HG03066 (cell line): ENCODE measurements around the gene BCAR3.

ENCODE experiments used
- ATAC-seq: cut with Tn5 transposase; IDR thresholded peaks from one replicate; pipeline ENCODE4 v1.9.1; 2021; ENCODE audit warnings: low read depth; ENCODE audit not compliant: unreplicated experiment

The BCAR3 gene

GRCh38 chr1:93521618-93522017, 160.0 kb downstream of the BCAR3 start:
- no peak for ATAC-seq

GRCh38 chr1:93519199-93519829, 162.3 kb downstream of the BCAR3 start:
- ATAC-seq: no peak

- ATAC-seq: no peak
Observed at GRCh38 chr1:93518516-93518915, 163.1 kb downstream of the BCAR3 start.

- no peak for ATAC-seq
Observed at GRCh38 chr1:93516164-93516563, 165.5 kb downstream of the BCAR3 start.
